Neuronal stem cell (in vitro differentiated cells): ENCODE results near the gene FAM193A.
"Not testable (repeated sequence)": the region's sequence is repeated elsewhere in the genome, so short reads cannot be mapped to it uniquely, and the experiment has no call there.

Source experiments
- DNase-seq: peaks from one replicate; pipeline ENCODE4 v3.0.0-alpha.2; 2013; ENCODE audit warnings: low spot score
- H2AFZ ChIP-seq: one replicate; pipeline ENCODE4 v1.6.1; 2013; ENCODE audit warnings: mild to moderate bottlenecking, low read length, inconsistent platforms
- H2AK5ac ChIP-seq: 2 replicates; pipeline ENCODE4 v1.6.1; 2013; ENCODE audit warnings: low read depth, mild to moderate bottlenecking, inconsistent platforms, low read length, moderate library complexity, mixed read lengths
- H2BK120ac ChIP-seq: 2 replicates; pipeline ENCODE4 v1.6.1; 2013; ENCODE audit warnings: low read depth, mild to moderate bottlenecking, inconsistent platforms, low read length, moderate library complexity, mixed read lengths
- H2BK12ac ChIP-seq: one replicate; pipeline ENCODE4 v1.6.1; 2013; ENCODE audit warnings: low read length, inconsistent platforms
- H2BK15ac ChIP-seq: 2 replicates; pipeline ENCODE4 v1.6.1; 2013; ENCODE audit warnings: mild to moderate bottlenecking, low read length, inconsistent platforms, mixed read lengths
- H2BK5ac ChIP-seq: one replicate; pipeline ENCODE4 v1.6.1; 2013; ENCODE audit warnings: inconsistent platforms, mild to moderate bottlenecking, low read length, moderate library complexity
- H3K14ac ChIP-seq: one replicate; pipeline ENCODE4 v1.6.1; 2013; ENCODE audit warnings: low read length, inconsistent platforms
- H3K18ac ChIP-seq: 2 replicates; pipeline ENCODE4 v1.6.1; 2013; ENCODE audit warnings: low read length, inconsistent platforms
- H3K23ac ChIP-seq: 2 replicates; pipeline ENCODE4 v1.6.1; 2013; ENCODE audit warnings: low read depth, mild to moderate bottlenecking, mixed read lengths, low read length, inconsistent platforms; ENCODE audit not compliant: poor library complexity
- H3K27ac ChIP-seq: replicated peaks from 3 replicates; pipeline ENCODE4 v1.5.1; 2013; ENCODE audit warnings: low read length, inconsistent platforms
- H3K27me3 ChIP-seq, 3 experiments: 2 replicates each; pipeline ENCODE4 v1.6.1; 2013; ENCODE audit warnings: low read length in 3 of 3, mild to moderate bottlenecking in 2 of 3, inconsistent platforms in 1 of 3, low read depth in 1 of 3, mixed read lengths in 1 of 3, moderate library complexity in 1 of 3; ENCODE audit not compliant: control insufficient read depth in 3 of 3, insufficient read depth in 3 of 3
- H3K36me3 ChIP-seq, 2 donors: replicated peaks in 1 of 2; 2 replicates each; pipeline ENCODE4 v1.6.1; 2013; ENCODE audit warnings: low read length in 2 of 2; ENCODE audit not compliant: control insufficient read depth in 2 of 2, insufficient read depth in 2 of 2
- H3K4ac ChIP-seq: 2 replicates; pipeline ENCODE4 v1.6.1; 2013; ENCODE audit warnings: inconsistent platforms, mild to moderate bottlenecking, low read length, moderate library complexity
- H3K4me1 ChIP-seq, 2 donors: 1 replicate in 1 of 2; 2 replicates in 1 of 2; pipeline ENCODE4 v1.6.1; 2013; ENCODE audit warnings: low read length in 2 of 2, low read depth in 1 of 2; ENCODE audit not compliant: control insufficient read depth in 2 of 2, insufficient read depth in 1 of 2
- H3K4me2 ChIP-seq: one replicate; pipeline ENCODE4 v1.6.1; 2013; ENCODE audit warnings: mild to moderate bottlenecking, low read length, inconsistent platforms; ENCODE audit not compliant: insufficient read depth, poor library complexity, severe bottlenecking
- H3K4me3 ChIP-seq, 2 donors: 2 replicates each; pipeline ENCODE4 v1.5.1; 2013; ENCODE audit warnings: low read length in 2 of 2, mild to moderate bottlenecking in 2 of 2, inconsistent platforms in 1 of 2, moderate library complexity in 1 of 2
- H3K79me1 ChIP-seq: one replicate; pipeline ENCODE4 v1.6.1; 2013; ENCODE audit warnings: low read depth, mild to moderate bottlenecking, inconsistent platforms, low read length, moderate library complexity
- H3K9ac ChIP-seq: one replicate; pipeline ENCODE4 v1.6.1; 2013; ENCODE audit warnings: mild to moderate bottlenecking, low read depth, low read length, inconsistent platforms; ENCODE audit not compliant: poor library complexity
- H3K9me3 ChIP-seq, 2 donors: replicated peaks in 1 of 2; 2 replicates each; pipeline versions ENCODE3 to v1.6.1; 2013; ENCODE audit warnings: low read length in 2 of 2, mild to moderate bottlenecking in 2 of 2, inconsistent platforms in 1 of 2, low read depth in 1 of 2, mixed read lengths in 1 of 2, moderate library complexity in 1 of 2; ENCODE audit not compliant: control insufficient read depth in 2 of 2, insufficient read depth in 1 of 2
- H4K8ac ChIP-seq: one replicate; pipeline ENCODE4 v1.6.1; 2013; ENCODE audit warnings: low read depth, mild to moderate bottlenecking, inconsistent platforms, low read length, moderate library complexity
- H4K91ac ChIP-seq: one replicate; pipeline ENCODE4 v1.6.1; 2013; ENCODE audit warnings: low read length, low read depth, mild to moderate bottlenecking, inconsistent platforms; ENCODE audit not compliant: poor library complexity
- WGBS, 2 donors: extraction: QIAGEN DNeasy Blood & Tissue Kit; methylation state at CpG; one replicate each; pipeline ENCODE4 v1.1.7; 2013; ENCODE audit warnings: missing lambda C conversion rate in 2 of 2, mixed read lengths in 1 of 2; ENCODE audit not compliant: insufficient read length in 2 of 2, insufficient replicate concordance in 1 of 2; ENCODE audit errors: extremely low coverage in 2 of 2; 5-methylcytosine and 5-hydroxymethylcytosine counted together

Gene FAM193A

DNA sequence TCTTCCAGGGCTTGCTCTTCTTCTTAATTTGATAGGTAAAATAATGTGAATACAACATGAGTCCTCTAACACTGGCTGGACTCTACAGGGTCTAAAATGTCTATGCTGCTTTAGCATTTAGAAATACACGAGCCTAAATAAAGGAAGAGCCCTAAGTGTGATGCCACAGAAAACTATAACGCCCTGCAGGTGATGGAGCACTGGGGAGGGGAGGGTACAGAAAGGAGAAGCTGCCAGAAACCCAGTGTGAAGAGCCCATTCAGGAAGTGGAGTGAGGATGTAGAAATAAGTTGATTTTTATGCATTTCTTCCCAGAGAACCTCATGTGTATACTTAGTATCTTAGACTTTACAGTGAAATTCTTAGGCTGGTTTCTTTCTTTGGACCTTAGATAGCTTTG is 136.3 kb downstream of the FAM193A start:
- no peak for DNase-seq
- Histone ChIP-seq H3K4me1 (peaks cover 8 to 21% of the 10 kb centered on the region in 2 donors), H2BK120ac (no peak overlapping the region), H4K91ac (no peak overlapping the region), H3K27me3 (peaks cover 0 to 2% (median 0%) of the 10 kb centered on the region in 3 experiments), H3K23ac (no peak overlapping the region), H4K8ac (no peak overlapping the region), H2AFZ (no peak overlapping the region), H2BK5ac (no peak overlapping the region), H3K79me1 (peaks cover 2% of the 10 kb centered on the region), H3K4me3 (no peak overlapping the region), H2BK12ac (no peak overlapping the region), H3K4ac (no peak overlapping the region), H2BK15ac (no peak overlapping the region), H3K27ac (no peak overlapping the region), H3K36me3 (peaks cover 26 to 86% of the 10 kb centered on the region in 2 donors), H3K18ac (no peak overlapping the region), H3K14ac (no peak overlapping the region), H3K4me2 (no peak overlapping the region), H2AK5ac (no peak overlapping the region), H3K9ac (no peak overlapping the region), H3K9me3 (peaks cover 0 to 9% of the 10 kb centered on the region in 2 donors)
- no CpG with 5 or more reads among the region's 2 CpGs for WGBS, 2 donors

DNA sequence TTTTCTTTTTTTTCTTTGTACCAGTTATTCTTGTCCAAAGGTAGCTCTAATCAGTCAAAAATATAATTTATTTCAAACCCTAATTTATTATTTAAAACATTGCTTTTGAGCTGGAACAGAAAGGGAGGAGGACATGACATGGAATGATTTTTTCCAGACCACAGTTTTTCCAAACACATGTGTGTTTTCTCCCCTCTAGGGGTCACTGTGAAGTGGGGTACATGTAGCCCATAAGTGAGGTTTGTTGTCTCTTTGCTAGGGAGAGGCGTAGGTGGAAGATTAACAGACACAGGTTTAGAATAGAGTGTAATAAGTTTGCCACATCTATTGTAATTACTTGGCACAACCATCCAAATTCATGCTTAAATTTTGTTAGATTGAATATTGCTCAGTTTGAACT is 136.7 kb downstream of the FAM193A start:
- Histone ChIP-seq H4K91ac (no peak overlapping the region), H2BK12ac (no peak overlapping the region), H3K23ac (no peak overlapping the region), H3K4ac (no peak overlapping the region), H3K18ac (no peak overlapping the region), H3K9me3 (peaks cover 0 to 9% of the 10 kb centered on the region in 2 donors), H2BK120ac (no peak overlapping the region), H4K8ac (no peak overlapping the region), H2AK5ac (no peak overlapping the region), H3K4me3 (no peak overlapping the region), H3K4me2 (no peak overlapping the region), H2BK15ac (no peak overlapping the region), H2BK5ac (no peak overlapping the region), H2AFZ (no peak overlapping the region), H3K27me3 (peaks cover 0 to 2% (median 0%) of the 10 kb centered on the region in 3 experiments), H3K4me1 (peaks cover 8 to 21% of the 10 kb centered on the region in 2 donors), H3K36me3 (peaks cover 26 to 86% of the 10 kb centered on the region in 2 donors), H3K14ac (no peak overlapping the region), H3K79me1 (peaks cover 2% of the 10 kb centered on the region), H3K27ac (no peak overlapping the region), H3K9ac (no peak overlapping the region)
- no peak for DNase-seq
- no CpG with 5 or more reads among the region's 1 CpG for WGBS, 2 donors

DNA sequence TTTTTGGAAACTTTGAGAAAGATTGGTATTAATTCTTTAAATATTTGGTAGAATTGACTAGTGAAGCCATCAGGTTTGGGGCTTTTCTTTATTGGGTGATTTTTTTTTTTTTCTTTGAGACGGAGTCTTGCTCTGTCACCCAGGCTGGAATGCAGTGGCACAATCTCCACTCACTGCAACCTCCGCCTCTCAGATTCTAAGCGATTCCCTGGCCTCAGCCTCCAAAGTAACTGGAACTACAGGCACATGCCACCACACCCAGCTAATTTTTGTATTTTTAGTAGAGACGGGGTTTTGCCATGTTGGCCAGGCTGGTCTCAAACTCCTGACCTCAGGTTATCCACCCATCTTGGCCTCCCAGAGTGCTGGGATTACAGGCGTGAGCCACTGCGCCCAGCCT is 143.3 kb downstream of the FAM193A start:
- not testable (repeated sequence) for H3K4me1 ChIP-seq, H3K18ac ChIP-seq, H2BK120ac ChIP-seq, DNase-seq, H3K4me3 ChIP-seq, H3K27ac ChIP-seq, H3K4me2 ChIP-seq, H3K9me3 ChIP-seq, H3K23ac ChIP-seq, H2BK12ac ChIP-seq, H2BK15ac ChIP-seq, H2AFZ ChIP-seq, H3K4ac ChIP-seq, H2BK5ac ChIP-seq, H3K9ac ChIP-seq, H3K14ac ChIP-seq, H2AK5ac ChIP-seq, H3K79me1 ChIP-seq, H3K27me3 ChIP-seq, H4K91ac ChIP-seq, H4K8ac ChIP-seq
- WGBS, 2 donors, result no CpG with 5 or more reads among the region's 6 CpGs
- peaks cover 14 to 74% of the 10 kb centered on the region in 2 donors for H3K36me3 ChIP-seq

DNA sequence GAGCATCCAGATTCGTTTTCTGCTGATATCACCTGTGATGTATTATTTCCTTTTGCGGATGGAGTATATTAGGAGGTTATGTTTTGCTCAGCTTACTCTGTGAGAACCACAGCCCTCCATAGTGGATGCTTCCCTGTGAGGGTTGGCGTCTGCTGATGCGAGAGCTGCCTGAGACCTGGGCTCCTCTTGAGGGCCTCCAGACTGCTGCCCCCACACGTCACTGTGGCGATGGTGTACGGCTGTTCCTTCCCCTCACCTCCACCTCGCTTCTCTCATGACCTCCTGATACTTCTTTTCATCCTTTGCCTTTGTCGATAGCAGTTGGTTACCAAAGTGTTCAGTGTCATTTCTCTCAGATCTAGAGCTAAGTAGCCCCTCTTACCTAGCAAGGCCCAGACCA is 148.0 kb downstream of the FAM193A start:
- Histone ChIP-seq H3K36me3 (peaks cover 21 to 91% of the 10 kb centered on the region in 2 donors), H3K14ac (no peak overlapping the region), H2BK12ac (no peak overlapping the region), H2BK120ac (no peak overlapping the region), H3K79me1 (peaks cover 3% of the 10 kb centered on the region), H3K4me1 (no peaks in the 10 kb centered on the region), H3K27ac (no peak overlapping the region), H3K23ac (no peak overlapping the region), H3K4me2 (no peak overlapping the region), H3K4me3 (no peak overlapping the region), H4K91ac (no peak overlapping the region), H4K8ac (no peak overlapping the region), H3K4ac (no peak overlapping the region), H2AK5ac (no peak overlapping the region), H2BK15ac (no peak overlapping the region), H2AFZ (no peak overlapping the region), H3K27me3 (no peaks in the 10 kb centered on the region), H2BK5ac (no peak overlapping the region), H3K18ac (no peak overlapping the region), H3K9me3 (peaks cover 0 to 2% of the 10 kb centered on the region in 2 donors), H3K9ac (no peak overlapping the region)
- DNase-seq, result no peak
- no CpG with 5 or more reads among the region's 9 CpGs for WGBS, 2 donors
